Measurements from ENCODE around the gene NUDT21.
"Not testable (repeated sequence)": the region's sequence is repeated elsewhere in the genome, so short reads cannot be mapped to it uniquely, and the experiment has no call there.

Gene NUDT21

DNA sequence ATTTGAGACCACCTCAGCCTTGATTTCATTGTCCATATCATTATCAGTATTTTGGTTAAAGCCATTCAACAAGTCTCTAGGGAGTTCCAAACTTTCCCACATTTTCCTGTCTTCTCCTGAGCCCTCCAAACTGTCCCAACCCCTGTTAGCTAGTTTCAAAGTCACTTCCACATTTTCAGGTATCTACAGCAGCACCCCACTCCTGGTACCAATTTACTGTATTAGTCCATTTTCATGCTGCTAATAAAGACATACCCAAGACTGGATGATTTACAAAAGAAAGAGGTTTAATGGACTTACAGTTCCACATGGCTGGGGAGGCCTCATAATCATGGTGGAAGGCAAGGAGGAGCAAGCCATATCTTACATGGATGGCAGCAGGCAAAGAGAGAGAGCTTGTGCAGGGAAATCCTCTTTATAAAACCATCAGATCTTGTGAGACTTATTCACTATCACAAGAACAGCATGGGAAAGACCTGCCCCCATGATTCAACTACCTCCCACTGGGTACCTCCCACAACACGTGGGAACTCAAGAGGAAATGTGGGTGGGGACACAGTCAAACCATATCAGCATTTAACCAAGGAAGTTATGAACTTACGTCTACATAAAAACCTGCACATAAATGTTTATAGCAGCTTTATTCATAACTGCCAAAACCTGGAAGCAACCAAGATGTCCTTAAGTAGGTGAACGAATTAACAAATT is 70.2 kb downstream of the NUDT21 start:
- not testable (repeated sequence) for DNase-seq (ENCODE audit: low spot score)

All from SK-N-DZ (cell line).